Activated CD8-positive, alpha-beta memory T cell treated with anti-CD3 and anti-CD28 coated beads for 48 hours (primary cell): ENCODE measurements around the gene LRRC71.
A peak's percentile ranks its signal among the peaks of the same experiment; 100 is the strongest.
"Not testable (repeated sequence)": the region's sequence is repeated elsewhere in the genome, so short reads cannot be mapped to it uniquely, and the experiment has no call there.

Experiments used
- DNase-seq, 3 experiments: peaks; one replicate each; pipeline ENCODE4 v3.0.0-alpha.2; 2020; ENCODE audit warnings: low read depth in 2 of 3, low spot score in 2 of 3

The LRRC71 gene

DNA sequence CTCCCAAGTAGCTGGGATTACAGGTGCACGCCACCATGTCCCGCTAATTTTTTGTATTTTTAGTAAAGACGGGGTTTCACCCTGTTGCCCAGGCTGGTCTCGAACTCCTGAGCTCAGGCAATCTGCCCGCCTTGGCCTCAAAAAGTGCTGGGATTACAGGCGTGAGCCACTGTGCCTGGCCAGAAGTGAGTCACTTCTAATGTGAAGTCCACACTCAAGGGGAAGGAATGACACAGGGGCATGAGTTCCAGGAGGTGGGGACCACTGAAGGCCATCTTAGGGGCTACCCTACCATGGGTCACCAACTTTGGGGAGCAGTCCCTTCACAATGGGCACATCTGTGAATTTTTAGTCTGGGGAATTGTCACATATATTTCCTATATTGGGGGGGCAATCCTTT, 6.3 kb downstream of the LRRC71 start:
- DNase-seq: not testable (repeated sequence)

DNA sequence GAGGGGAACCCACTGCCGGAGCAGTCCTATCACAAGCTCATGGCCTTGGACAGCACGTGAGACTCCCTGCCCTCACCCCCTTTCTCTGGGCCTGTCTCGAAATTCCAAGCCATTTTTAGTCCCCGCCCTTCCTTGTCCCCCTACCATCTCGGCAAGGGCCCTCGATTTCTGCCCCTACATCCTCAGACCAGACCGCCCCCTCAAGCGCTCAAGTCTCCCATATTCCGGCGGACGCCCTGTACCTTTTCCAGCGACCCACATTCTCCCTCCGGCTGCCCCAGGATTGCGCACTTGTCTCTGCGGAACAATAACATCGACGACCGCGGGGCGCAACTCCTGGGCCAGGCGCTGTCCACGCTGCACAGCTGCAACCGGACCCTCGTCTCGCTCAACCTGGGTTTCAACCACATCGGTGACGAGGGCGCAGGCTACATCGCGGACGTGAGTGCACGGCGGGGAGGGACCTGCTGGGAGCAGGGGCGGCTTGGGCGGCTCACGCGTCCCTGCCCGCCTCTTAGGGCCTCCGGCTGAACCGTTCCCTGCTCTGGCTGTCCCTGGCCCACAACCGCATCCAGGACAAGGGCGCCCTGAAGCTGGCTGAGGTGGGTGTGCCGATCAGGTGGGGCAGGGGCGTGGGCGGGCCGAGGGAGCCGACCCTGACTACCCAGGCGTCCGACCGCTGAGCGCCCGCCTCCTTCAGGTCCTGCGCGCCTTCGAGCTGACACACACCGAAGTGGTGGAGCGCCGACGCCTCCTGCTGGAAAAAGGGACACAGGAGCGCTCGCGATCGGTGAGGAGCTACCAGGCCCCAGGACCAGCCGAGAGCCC, 7.0 kb downstream of the LRRC71 start:
- peak; percentile 39 to 53 (median 50) for DNase-seq

DNA sequence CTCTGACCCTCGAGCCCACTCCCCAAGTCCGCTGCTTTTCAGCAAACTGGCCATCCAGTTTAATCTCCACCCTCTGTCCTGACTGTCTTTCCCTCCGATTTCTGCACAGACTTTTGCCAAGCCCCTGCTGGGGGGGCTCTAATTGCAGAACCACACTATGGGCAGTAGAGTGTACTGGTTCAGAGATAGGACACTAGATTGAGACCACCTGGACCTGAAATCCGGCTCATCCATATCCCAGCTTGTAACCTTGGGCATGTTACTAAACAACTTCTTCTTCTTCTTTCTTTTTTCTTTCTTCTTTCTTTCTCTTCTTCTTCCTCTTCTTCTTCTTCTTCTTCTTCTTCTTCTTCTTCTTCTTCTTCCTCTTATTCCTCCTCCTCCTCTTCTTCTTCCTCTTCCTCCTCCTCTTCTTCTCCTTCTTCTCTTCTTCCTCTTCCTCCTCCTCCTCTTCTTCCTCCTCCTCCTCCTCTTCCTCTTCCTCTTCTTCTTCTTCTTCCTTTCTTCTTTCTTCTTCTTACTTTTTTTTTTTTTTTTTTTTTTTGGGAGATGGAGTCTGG, 7.7 kb downstream of the LRRC71 start:
- no peak for DNase-seq

DNA sequence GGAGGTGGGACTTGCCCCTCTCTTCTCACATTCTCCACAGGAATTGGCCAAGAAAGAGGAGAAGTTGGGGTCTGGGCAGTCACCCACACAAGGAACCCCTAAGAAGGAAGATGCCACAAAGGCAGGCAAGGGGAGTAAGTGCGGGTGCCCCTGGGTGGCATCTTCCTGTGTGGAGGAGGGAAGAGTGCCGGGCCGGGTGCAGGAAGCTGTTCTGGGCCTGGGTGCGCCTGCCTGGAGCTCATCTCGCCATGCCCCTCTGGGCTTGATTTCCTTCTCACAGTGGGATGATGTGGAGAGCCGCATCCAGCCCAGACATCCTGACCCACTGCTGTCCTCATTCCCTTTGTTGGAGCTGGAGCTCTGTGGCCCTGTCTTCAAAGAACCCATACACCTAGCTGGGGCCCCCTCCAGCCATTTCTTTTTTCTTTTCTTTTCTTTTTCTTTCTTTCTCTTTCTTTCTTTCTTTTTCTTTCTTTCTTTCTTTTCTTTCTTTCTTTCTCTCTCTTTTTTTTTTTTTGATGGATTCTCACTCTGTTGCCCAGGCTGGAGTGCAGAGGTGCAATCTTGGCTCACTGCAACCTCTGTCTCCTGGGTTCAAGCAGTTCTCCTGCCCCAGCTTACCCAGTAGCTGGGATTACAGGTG, 9.3 kb downstream of the LRRC71 start:
- DNase-seq: no peak

DNA sequence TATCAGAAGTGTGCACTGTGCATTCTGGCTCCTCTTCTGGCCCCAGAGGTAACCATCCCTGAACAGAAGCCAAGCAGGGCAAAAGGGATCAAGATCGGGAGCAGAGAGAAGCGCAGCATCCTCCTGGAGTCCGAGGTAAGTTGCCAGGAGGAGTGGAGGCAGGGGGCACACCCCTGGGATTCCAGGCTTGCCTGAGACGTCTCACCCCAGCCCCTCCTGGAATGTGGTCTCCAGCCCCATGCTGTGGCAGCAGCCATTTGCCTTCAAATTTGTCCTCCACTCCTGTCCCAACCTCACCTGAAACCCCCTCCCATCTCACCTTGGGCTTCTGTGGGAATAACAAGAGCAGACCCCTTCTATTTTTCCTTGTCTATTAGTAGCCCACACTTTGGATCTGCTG, 10.1 kb downstream of the LRRC71 start:
- DNase-seq: no peak

DNA sequence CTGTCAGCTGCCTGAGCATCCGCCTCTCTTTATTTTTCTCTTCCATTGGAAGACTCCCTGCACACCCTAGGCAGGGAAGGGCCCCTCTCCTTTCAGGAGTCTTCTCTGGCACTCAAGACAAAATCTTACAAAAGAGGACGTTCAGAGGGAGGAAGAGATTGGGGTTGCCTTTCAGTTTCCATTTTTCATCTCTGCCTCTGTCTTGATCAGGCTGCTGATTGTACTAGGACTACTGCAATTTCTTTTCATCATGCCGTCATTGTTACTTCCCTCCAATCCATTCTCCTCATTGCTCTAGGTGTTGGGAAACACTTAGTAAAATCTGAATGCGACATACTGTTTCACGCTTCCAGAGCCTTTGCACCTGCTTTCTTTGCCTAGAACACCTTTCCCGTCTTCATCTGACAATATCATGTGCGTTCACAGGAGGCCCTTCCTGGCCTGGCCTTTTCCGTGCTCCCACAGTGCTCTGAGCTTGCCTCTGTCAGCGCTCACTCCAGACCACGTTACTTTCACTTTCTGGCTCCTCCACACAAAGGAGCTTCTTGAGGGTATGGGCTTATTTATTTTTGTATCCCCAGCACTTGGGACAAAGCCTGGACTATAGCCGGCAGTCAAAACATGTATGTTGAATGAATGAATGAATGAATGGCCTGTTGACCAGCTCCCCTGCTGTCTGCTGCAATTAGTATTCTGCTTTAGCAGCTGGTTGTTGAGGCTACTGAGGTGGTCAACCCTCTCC, 10.9 kb downstream of the LRRC71 start:
- DNase-seq: no peak

DNA sequence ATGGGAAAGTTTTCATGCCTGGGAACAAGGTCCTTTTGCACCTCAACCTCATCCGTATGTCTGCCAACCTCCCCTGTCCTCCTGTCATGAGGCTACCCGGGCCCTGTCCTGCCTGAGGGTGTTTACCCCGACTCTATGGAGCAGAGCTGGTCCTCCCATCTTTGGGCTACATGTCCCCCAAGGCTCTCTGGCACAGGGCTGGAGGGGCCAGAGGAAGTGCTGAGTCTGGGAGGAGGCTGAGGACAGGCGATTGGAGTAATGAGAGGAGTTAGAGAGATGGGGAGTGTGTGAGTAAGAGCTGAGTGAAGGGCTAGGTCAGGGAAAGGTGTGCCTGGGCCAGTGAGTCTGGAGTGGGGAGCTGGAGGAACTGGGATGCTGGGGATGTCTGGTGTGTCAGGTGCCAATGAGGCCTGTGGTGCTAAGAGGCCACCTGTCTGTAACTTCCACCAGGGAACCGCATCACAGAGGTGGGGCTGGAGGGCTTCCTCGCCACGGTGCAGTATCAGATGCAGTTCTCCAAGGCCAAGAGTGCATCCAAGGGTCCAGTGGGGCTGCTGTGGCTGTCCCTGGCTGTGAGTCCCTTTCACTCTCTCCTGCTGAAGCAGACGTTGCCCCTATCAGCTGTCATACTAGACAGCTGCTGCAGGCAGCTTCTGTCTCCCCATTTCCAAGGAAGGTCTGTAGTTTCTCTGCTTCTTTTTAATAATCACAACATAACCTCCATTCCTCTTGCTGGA, 11.7 kb downstream of the LRRC71 start:
- DNase-seq: no peak

DNA sequence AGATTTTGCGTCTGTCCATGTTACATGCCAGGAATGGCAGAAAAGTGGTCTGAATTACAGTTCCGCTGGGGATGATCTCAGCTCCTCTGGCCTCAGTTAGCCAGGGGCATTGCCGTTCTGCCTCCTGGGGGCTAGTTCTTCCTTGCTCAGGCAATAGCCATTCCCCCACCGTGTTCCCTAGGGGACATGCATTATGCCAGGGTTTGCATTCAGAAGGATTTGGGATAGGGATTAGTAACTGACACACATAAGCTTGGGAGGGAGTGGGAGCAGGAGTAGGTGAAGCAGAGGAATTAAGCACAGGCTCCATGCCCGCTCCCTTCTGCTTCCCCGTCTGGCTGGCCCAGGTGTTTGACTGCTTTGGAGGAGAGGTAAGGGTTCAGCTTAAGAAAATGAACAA, 12.7 kb downstream of the LRRC71 start:
- DNase-seq: no peak

DNA sequence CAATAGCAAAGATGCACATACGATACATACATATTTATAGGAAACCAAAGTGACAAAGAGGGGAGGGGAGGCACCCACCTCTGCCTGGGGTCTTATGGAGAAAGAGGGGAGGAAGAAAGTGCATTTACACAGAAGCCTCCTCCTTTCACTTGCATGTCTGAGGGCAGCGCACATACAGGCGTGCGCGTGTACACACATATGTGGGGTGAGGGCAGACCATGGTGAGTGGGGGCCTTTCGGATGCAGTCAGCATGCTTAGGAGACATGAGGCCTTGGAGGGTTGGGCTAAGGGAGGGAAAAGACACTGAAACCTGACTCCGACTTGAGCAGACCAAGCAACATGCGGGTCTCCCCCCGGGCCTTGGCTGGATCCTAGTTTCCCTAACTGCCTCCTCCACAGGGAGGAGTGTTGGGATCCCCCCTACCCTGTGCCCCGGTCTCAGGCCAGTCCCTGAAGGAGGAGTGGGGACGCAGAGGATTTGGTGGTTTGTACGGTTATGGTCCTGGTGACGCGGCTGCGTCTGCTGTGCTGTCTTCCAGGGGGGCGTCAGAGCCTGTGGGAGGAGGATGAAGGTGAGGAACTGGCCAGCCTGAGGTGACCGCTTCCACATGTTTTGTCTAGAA, 15.2 kb downstream of the LRRC71 start:
- DNase-seq: no peak

DNA sequence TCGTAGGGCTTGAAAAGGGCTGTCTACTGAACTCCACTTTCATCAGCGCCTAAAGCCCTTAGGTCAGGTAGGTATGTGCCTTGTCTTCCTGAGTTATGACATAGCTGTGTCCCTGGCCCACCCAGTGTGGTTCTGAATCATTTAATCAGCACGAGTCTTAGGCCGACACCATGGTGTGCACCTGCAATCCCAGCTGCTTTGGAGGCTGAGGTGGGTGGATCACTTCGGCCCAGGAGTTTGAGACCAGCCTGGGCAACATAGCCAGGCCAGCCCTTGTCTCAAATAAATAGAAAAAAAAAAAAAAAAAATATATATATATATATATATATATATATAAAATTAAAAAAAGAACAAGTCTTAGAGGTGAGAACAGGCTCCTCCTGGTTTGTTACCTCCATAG, 15.8 kb downstream of the LRRC71 start:
- no peak for DNase-seq

DNA sequence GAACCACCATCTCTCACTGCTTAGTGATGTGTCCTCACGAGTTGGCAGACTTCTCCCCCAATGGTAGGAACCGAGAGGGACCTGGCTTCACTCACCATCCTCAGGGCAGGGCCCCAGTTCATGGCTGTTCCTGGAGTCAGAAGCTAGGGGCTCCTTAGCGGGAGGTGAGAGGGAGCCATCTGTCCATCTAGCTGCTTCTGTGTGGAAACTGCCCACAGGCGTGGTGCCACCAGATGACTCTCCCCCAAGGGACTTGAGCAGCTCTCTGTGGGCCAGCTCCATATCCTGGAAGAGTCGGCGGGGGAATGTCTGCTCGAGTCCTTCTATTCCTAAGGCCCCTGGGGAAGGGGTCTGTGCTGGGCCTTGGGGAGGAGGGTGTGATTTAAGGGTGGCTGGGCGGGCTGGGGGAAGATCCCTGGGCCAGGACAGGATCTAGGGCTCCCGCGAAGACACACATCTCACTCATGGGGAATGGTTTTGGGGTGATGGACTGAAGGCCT, 16.3 kb downstream of the LRRC71 start:
- no peak for DNase-seq

DNA sequence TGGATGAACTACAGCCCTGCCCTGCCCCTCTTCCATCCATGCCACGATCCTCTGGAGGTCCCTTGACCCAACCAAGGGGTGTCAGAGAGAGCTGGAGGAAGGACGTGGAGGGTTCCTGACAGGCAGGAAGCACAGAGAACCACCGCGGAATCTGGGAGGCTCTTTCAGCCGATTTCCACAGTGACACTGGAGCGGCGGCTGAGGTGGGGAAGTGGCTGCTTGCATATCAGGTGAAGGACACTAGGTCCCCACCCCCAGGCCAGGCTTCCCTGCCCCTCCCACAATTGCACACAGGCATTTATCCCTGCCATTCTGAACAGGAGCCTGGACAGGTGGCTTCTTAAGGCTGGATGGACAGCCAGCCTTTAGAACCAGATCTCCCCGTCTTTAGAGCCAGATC, 17.5 kb downstream of the LRRC71 start:
- no peak for DNase-seq

DNA sequence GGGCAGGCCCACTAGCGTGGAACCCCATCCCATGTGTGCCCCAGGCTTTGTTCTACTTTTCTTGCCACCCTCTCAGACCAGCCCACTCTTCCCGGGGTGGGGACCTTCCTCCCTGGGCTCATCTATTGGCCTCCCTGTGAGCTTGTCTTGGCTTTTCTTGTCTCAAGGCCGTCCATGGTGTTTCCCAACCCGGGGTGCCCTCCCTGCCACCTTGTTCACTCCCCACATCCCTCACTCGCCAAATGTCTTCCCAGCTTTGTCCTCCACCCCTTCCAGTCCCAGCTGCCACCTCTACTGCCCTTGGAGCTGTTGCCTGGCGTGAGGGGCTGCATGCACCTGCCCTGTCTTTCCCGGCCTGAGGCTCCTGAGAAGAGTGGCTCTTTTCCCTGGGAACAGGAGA, 18.4 kb downstream of the LRRC71 start:
- no peak for DNase-seq

DNA sequence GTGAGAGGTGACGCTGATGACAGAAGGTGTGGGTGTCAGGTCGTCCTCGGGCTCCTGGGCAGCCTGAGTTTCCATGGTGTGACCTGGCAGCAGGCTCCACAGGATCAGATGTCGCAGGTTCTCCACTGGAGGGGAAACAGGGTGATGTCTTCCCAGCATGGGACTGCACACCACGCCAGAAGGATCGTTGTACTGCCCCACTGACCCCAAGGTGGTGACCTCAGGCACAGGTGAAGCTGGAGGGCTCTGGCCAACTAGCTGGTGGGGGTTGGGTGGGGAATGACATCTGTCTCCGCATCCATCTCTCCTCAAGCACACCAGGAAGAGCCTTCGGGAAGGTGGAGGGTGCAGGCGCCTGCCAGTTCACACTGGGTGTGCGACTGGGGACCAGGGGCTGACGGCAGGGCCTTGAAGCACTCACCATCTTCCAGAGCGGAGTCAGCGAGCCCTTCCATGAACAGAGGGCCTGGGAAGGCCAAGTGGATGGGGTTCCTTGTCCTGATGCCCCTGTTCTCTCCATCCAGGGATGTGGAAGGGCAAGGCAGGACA, 19.4 kb downstream of the LRRC71 start:
- no peak for DNase-seq

DNA sequence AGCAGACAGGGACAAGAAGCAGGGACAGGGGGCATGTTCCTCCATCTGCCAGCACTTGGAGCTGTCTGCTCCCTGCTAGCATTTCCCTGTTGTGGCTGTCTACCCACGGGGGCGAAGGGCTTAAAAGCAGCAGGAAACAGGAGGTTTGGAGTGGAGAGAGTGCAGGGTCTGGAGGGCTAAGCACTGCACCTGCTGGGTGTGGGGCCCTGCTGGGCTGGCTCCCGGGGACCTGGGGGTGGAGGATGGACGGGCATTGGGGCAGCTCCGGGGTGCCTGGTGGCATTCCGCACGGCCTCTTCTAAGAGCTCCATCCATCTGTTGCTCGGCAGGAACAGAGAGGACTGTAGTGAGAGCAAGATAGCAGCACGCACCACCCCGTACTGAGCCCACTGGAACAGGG, 21.2 kb downstream of the LRRC71 start:
- DNase-seq: no peak

DNA sequence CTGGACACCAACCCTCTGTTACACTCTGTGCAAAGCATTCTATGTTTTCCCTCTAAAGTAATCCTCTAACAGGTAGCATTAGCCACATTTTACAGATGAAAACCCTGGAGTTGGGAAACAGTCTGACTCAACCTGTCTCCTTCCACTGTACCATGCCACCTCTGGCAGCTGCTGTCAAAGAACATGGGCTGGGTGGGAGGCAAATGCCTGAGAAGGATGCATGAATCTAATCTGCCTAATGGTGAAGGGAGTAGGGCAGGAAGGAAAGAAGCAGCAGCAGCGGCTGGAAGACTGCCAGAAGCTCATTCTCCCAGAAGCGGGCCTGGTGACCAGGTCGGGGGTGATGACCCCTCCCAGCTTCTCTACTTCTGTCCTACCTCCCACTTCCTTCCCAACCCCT, 21.7 kb downstream of the LRRC71 start:
- no peak for DNase-seq

DNA sequence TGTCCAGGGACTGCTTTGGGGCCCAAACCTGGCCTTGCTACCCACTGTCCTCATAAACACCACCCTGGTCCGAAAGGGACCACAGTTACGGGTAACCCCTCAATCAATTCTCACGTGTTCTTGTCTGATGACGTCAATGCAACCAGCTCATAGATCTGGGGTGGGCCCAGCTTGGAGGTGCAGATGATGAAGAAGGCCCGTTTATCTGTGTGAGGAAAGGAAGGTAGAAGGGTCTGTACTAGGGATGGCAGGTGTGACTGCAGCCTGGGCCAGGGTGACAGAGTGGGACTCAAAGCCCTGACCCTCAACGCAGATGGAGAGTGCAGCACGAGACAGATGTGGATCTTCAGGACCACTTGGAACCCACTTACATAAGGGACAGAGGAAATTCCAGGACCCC, 22.1 kb downstream of the LRRC71 start:
- DNase-seq: no peak

DNA sequence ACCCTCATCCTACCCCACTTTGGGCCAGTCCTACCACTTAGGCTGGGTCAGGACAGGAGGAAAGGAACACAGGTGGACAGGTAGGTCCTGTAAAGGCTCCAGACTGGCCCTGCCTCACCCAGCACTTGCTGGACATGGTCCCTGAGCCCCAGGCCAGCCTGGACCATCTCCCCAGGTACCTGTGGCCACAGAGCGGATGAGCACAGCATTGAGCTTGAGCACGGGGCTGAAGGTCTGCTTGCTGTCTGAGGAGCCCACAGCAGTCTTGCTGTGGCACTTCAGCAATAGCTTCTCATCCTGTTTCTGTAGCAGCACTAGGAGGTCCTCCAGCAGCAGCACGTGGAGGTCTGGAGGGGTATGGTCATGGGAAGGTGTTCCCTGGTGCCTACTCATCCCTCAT, 23.3 kb downstream of the LRRC71 start:
- no peak for DNase-seq

DNA sequence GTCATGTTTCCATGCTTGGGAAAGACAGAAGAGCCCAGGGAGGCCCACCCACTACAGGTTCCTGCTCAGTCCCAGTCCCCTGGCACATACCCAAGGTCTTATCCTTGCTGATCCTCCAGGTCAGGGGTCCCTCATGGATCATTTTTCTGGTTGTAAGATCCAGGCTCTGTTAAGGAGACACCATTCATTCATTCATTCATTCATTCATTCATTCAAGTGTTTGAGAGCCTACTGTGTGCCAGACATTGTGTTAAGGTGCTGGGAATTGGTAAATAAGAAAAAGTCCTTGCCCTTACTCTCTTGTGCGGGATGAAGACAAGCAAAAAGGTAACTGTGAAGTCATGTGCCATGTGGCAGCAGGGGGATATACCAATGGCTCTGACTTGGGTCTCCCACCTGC, 23.8 kb downstream of the LRRC71 start:
- DNase-seq: no peak

DNA sequence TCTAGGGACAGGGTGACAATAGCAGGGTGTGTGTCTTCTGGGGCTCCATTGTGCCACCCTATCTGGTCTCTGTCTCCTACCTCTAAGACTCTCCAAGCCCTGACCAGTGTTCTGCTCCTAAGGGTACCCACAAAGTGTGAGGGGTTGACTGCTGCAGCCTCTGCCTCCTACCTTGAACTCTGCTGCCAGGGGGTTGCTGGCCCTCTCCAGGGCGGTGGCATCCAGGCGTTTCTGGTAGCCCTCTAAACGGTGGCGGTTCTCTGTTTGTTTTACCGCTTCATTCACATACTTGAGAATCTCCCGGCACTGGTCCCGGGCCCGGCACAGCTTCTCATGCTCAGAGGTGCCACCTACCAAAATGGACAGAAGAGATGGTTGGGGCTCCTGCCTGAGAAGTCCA, 24.4 kb downstream of the LRRC71 start:
- DNase-seq: no peak
